ENCODE measurements around the gene JAG1. TPM values are rescaled to one million over a fixed set of nuclear protein-coding genes. Genes with fewer than 3 reads are reported as not detected.

JAG1 gene
- total RNA-seq (ENCODE audit: unreplicated experiment) = 172 TPM
- long read RNA-seq, partial matches to known transcripts = 5 of 10 reads
- long read RNA-seq, other reads (novel, unspliced or antisense) = 5 of 10 reads

DNA sequence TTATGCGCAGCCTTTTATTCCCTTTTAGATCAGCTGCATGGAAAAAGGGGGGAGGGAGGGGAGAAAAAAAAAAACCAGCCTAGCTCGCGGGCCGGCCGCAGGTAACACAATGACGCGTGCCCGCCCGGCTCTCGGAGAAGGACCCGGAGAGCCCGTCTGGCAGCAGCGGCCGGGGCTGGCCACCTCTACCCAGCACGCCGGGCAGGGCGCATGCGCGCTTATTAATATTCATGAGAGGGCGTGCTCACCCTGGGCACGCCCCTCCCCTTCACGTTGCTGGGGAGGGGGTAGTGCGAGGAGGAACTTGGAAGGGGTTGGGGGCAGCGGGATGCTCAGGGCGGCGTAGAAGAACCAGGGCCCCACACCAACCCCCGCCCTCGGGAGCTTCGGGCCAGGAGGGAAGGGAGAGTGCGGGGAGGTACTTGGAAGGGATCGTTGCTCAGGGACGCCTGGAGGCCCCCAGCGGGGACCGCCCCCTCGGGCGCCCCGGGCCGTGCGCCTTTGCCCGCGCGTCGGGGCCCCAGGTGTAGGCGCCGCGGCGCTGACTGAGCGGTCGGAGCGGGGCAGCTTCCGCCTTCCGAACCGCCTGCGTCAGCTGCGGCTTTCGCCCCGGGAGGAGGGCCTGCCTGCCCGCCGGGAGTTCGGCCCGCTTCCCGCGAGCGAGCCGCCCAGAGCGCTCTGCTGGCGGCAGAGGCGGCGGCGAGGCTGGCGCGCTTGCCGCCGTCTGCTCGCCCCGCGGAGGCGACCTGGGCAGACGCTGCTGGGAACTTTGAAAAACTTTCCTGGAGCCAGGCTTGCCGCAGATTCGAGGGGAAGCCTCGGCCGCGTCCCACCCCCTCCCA is at the start of gene JAG1:
Gene JAG1 (minus strand): TSS at position 158 of the 842 bp plus-strand sequence. CDS start 469 bp downstream, outside the sequence.
- Mint-ChIP-seq H3K4me1 (ENCODE audit: unreplicated experiment) (peaks cover 42% of the 10 kb centered on the region), H3K27me3 (ENCODE audit: unreplicated experiment) (peaks cover 6% of the 10 kb centered on the region), H3K36me3 (ENCODE audit: low read depth, unreplicated experiment) (peaks cover 27% of the 10 kb centered on the region), H3K4me3 (ENCODE audit: unreplicated experiment) (peak within 1 kb of the TSS; percentile 97), H3K27ac (ENCODE audit: unreplicated experiment) (peak within 1 kb of the TSS; percentile 77), H3K9me3 (ENCODE audit: unreplicated experiment) (no peaks in the 10 kb centered on the region)
- DNase-seq (ENCODE audit: low spot score) = peak; percentile 96
- TF ChIP-seq, protein P1, sequence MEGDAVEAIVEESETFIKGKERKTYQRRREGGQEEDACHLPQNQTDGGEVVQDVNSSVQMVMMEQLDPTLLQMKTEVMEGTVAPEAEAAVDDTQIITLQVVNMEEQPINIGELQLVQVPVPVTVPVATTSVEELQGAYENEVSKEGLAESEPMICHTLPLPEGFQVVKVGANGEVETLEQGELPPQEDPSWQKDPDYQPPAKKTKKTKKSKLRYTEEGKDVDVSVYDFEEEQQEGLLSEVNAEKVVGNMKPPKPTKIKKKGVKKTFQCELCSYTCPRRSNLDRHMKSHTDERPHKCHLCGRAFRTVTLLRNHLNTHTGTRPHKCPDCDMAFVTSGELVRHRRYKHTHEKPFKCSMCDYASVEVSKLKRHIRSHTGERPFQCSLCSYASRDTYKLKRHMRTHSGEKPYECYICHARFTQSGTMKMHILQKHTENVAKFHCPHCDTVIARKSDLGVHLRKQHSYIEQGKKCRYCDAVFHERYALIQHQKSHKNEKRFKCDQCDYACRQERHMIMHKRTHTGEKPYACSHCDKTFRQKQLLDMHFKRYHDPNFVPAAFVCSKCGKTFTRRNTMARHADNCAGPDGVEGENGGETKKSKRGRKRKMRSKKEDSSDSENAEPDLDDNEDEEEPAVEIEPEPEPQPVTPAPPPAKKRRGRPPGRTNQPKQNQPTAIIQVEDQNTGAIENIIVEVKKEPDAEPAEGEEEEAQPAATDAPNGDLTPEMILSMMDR (IDR thresholded peaks at IDR 0.05; ENCODE audit: unreplicated experiment) = no peak

DNA sequence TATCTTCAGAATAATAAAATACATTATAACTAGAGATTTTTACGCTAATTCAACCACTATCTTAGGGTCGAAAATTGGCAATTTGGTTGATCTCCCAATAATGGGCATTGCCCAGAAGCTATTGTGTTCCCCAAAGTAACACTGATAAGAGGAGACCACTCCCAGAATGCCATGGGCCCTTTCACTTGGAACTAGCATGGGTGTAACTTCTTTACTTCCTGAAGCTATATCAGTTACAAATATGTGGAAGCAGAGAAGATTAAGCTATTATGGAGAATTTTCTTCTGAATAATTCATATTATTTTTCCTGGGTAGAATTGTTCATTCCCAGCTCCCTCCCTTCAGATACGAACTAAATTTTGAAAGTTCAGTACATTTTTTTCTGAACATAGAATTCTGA is 48.2 kb upstream of the JAG1 start:
- no peak for DNase-seq (ENCODE audit: low spot score)
- no peak overlapping the region for H3K27ac Mint-ChIP-seq (ENCODE audit: unreplicated experiment)
- H3K4me3 Mint-ChIP-seq (ENCODE audit: unreplicated experiment) = no peak overlapping the region
- no peaks in the 10 kb centered on the region for H3K9me3 Mint-ChIP-seq (ENCODE audit: unreplicated experiment)
- TF ChIP-seq, protein P1 (IDR thresholded peaks at IDR 0.05; ENCODE audit: unreplicated experiment) = no peak
- peaks cover 16% of the 10 kb centered on the region for H3K4me1 Mint-ChIP-seq (ENCODE audit: unreplicated experiment)
- H3K36me3 Mint-ChIP-seq (ENCODE audit: low read depth, unreplicated experiment) = no peaks in the 10 kb centered on the region
- H3K27me3 Mint-ChIP-seq (ENCODE audit: unreplicated experiment) = no peaks in the 10 kb centered on the region

DNA sequence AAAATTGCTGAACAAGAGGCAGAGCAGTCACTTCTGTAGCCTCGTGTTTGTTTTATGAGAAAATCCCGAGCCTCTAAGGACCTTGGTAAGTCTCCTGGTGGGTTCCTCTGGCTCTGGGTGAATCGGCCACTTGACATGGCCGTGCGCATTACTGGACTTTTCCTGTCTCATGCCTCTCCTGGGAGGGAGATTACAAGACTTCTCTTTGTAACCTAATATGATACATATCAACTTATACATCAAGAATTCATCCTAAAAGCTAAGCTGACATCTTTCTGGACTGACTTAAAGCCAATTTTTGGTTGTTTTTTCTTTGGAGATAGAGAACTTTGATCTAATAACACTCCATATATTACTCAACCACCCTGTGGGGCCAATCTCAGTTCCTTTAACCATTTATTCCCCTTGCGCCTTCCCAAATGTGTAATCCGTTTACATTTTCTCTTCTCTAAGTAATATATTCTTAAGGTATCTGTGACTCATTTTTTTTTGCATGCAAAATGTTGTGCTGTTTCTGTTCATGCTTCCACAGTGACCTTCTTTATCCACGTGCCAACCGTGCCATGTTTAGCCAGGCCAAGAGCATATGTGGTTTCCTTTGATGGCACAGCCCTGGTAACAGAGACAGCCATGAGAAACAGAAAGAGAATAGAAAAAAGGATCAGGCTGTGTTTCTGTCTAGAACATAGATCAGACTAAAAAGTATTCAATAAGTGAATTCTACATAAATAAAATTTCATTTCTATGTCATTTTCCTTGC is 47.5 kb upstream of the JAG1 start:
- Mint-ChIP-seq H3K36me3 (ENCODE audit: low read depth, unreplicated experiment) (no peaks in the 10 kb centered on the region), H3K27ac (ENCODE audit: unreplicated experiment) (no peak overlapping the region), H3K4me3 (ENCODE audit: unreplicated experiment) (no peak overlapping the region), H3K4me1 (ENCODE audit: unreplicated experiment) (peaks cover 22% of the 10 kb centered on the region), H3K9me3 (ENCODE audit: unreplicated experiment) (no peaks in the 10 kb centered on the region), H3K27me3 (ENCODE audit: unreplicated experiment) (no peaks in the 10 kb centered on the region)
- no peak for DNase-seq (ENCODE audit: low spot score)
- TF ChIP-seq, protein P1 (IDR thresholded peaks at IDR 0.05; ENCODE audit: unreplicated experiment) = no peak

DNA sequence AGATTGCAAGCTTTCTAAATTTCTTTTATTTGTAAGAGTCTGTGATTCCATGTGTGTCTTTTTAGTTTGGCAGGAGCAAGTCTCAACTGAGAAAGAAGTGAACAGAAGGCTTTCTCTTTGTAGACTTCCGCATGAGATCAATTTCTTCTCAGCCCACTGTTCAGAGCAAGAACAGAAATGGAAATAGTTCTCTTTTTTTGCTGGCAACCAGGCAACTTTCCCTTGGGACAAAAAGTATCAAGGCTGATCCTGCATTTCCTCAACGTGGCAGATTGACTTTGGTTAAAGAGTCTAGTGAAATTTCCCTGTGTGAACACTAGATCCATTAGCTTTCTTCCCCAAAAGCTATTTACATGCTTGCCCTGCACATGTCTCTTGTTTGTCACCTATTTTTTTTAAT is 46.8 kb upstream of the JAG1 start:
- Mint-ChIP-seq H3K4me3 (ENCODE audit: unreplicated experiment) (no peak overlapping the region), H3K27me3 (ENCODE audit: unreplicated experiment) (no peaks in the 10 kb centered on the region), H3K4me1 (ENCODE audit: unreplicated experiment) (peaks cover 26% of the 10 kb centered on the region), H3K9me3 (ENCODE audit: unreplicated experiment) (no peaks in the 10 kb centered on the region), H3K36me3 (ENCODE audit: low read depth, unreplicated experiment) (no peaks in the 10 kb centered on the region), H3K27ac (ENCODE audit: unreplicated experiment) (no peak overlapping the region)
- no peak for DNase-seq (ENCODE audit: low spot score)
- TF ChIP-seq, protein P1 (IDR thresholded peaks at IDR 0.05; ENCODE audit: unreplicated experiment) = no peak
